Measurements from ENCODE around the gene ARHGAP27.

DNA sequence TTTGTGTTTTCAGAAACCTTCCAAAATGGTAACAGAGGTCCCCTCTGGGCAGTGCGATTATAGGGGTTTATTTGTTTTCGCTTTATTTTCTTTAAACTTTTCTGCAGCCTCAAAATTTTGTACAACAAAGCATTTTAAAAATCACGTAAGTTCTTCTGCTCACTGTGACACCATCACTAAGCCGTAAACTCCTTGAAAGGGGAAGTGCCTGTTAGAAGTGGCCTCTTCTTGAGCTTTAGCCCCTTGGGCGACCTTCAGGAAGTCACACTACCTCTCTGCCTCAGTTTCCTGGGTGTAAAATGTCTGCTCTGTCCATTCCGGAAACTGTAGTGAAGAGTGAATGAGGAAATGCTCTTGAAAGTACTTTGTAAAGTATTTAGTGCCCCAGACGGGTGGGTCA, 26.6 kb downstream of the ARHGAP27 start:
- TF ChIP-seq, protein P1, sequence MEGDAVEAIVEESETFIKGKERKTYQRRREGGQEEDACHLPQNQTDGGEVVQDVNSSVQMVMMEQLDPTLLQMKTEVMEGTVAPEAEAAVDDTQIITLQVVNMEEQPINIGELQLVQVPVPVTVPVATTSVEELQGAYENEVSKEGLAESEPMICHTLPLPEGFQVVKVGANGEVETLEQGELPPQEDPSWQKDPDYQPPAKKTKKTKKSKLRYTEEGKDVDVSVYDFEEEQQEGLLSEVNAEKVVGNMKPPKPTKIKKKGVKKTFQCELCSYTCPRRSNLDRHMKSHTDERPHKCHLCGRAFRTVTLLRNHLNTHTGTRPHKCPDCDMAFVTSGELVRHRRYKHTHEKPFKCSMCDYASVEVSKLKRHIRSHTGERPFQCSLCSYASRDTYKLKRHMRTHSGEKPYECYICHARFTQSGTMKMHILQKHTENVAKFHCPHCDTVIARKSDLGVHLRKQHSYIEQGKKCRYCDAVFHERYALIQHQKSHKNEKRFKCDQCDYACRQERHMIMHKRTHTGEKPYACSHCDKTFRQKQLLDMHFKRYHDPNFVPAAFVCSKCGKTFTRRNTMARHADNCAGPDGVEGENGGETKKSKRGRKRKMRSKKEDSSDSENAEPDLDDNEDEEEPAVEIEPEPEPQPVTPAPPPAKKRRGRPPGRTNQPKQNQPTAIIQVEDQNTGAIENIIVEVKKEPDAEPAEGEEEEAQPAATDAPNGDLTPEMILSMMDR (IDR thresholded peaks at IDR 0.05) = no peak
- no peak for TF ChIP-seq POLR2AphosphoS5 (IDR thresholded peaks at IDR 0.05)
- no peak for TF ChIP-seq POLR2A (IDR thresholded peaks at IDR 0.05; ENCODE audit: low read depth)

Measured in esophagus muscularis mucosa (tissue), 3 donors.